Mesenchymal stem cell (in vitro differentiated cells and primary cell): ENCODE measurements around the gene LRP1.

Experiments
- DNase-seq: peaks from one replicate; pipeline ENCODE4 v3.0.0-alpha.2; 2013
- H2AFZ ChIP-seq: one replicate; pipeline ENCODE4 v1.6.1; 2013; ENCODE audit warnings: low read depth, mild to moderate bottlenecking, control low read depth, inconsistent platforms, low read length, moderate library complexity
- H2AK5ac ChIP-seq: 2 replicates; pipeline ENCODE4 v1.6.1; 2013; ENCODE audit warnings: low read length, moderate library complexity, mild to moderate bottlenecking, inconsistent platforms; ENCODE audit not compliant: severe bottlenecking
- H2BK120ac ChIP-seq: one replicate; pipeline ENCODE4 v1.6.1; 2013; ENCODE audit warnings: low read depth, mild to moderate bottlenecking, inconsistent platforms, low read length, moderate library complexity
- H2BK12ac ChIP-seq, 2 experiments: one replicate each; pipeline ENCODE4 v1.6.1; 2013; ENCODE audit warnings: inconsistent platforms in 2 of 2, low read length in 2 of 2, mild to moderate bottlenecking in 2 of 2, moderate library complexity in 2 of 2, control low read depth in 1 of 2
- H2BK15ac ChIP-seq: one replicate; pipeline ENCODE4 v1.6.1; 2013; ENCODE audit warnings: mild to moderate bottlenecking, low read depth, inconsistent platforms; ENCODE audit not compliant: poor library complexity, severe bottlenecking
- H2BK5ac ChIP-seq: 2 replicates; pipeline ENCODE4 v1.6.1; 2013; ENCODE audit warnings: low read depth, mild to moderate bottlenecking, low read length, control low read depth, inconsistent platforms; ENCODE audit not compliant: poor library complexity, severe bottlenecking
- H3K14ac ChIP-seq, 2 experiments: one replicate each; pipeline ENCODE4 v1.6.1; 2013; ENCODE audit warnings: inconsistent platforms in 2 of 2, low read length in 2 of 2, control low read depth in 1 of 2, mild to moderate bottlenecking in 1 of 2, moderate library complexity in 1 of 2
- H3K18ac ChIP-seq, 2 experiments: one replicate each; pipeline ENCODE4 v1.6.1; 2013; ENCODE audit warnings: inconsistent platforms in 2 of 2, low read length in 2 of 2, control low read depth in 1 of 2, low read depth in 1 of 2, mild to moderate bottlenecking in 1 of 2
- H3K23ac ChIP-seq, 2 experiments: one replicate each; pipeline ENCODE4 v1.6.1; 2013; ENCODE audit warnings: inconsistent platforms in 2 of 2, low read length in 2 of 2, mild to moderate bottlenecking in 2 of 2, moderate library complexity in 2 of 2, control low read depth in 1 of 2
- H3K27ac ChIP-seq: 2 replicates; pipeline ENCODE4 v1.5.1; 2013; ENCODE audit warnings: mild to moderate bottlenecking, moderate library complexity, low read length, control low read depth, inconsistent platforms; ENCODE audit not compliant: poor library complexity, severe bottlenecking
- H3K27me3 ChIP-seq, 2 experiments: 2 replicates each; pipeline versions ENCODE4 v1.6.1 to v1.7.0; 2013; ENCODE audit warnings: low read length in 2 of 2, mild to moderate bottlenecking in 2 of 2, moderate library complexity in 2 of 2, control low read depth in 1 of 2, inconsistent platforms in 1 of 2; ENCODE audit not compliant: control insufficient read depth in 1 of 2, insufficient read depth in 1 of 2
- H3K36me3 ChIP-seq, 2 experiments: 2 replicates each; pipeline versions ENCODE4 v1.6.1 to v1.7.0; 2013; ENCODE audit warnings: low read length in 2 of 2, control low read depth in 1 of 2, inconsistent platforms in 1 of 2, low read depth in 1 of 2, mild to moderate bottlenecking in 1 of 2; ENCODE audit not compliant: insufficient read depth in 2 of 2, control insufficient read depth in 1 of 2
- H3K4ac ChIP-seq, 2 experiments: one replicate each; pipeline ENCODE4 v1.6.1; 2013; ENCODE audit warnings: inconsistent platforms in 2 of 2, low read length in 2 of 2, mild to moderate bottlenecking in 2 of 2, moderate library complexity in 2 of 2, control low read depth in 1 of 2, low read depth in 1 of 2
- H3K4me1 ChIP-seq: 2 replicates; pipeline ENCODE4 v1.6.1; 2013; ENCODE audit warnings: low read depth, low read length, control low read depth; ENCODE audit not compliant: control insufficient read depth, insufficient read depth
- H3K4me2 ChIP-seq: 2 replicates; pipeline ENCODE4 v1.6.1; 2013; ENCODE audit warnings: low read length, mild to moderate bottlenecking, inconsistent platforms; ENCODE audit not compliant: poor library complexity, severe bottlenecking
- H3K4me3 ChIP-seq, 2 experiments: 2 replicates each; pipeline versions ENCODE4 v1.5.1 to v1.7.0; 2013; ENCODE audit warnings: low read length in 2 of 2, mild to moderate bottlenecking in 2 of 2, control low read depth in 1 of 2, low read depth in 1 of 2; ENCODE audit not compliant: insufficient read depth in 1 of 2
- H3K79me1 ChIP-seq: replicated peaks from 2 replicates; pipeline ENCODE4 v1.6.1; 2013; ENCODE audit warnings: mild to moderate bottlenecking, control low read depth, low read length, inconsistent platforms; ENCODE audit not compliant: poor library complexity, severe bottlenecking
- H3K9ac ChIP-seq: 2 replicates; pipeline ENCODE4 v1.7.0; 2013; ENCODE audit warnings: mild to moderate bottlenecking, low read length, moderate library complexity
- H3K9me3 ChIP-seq: 2 replicates; pipeline ENCODE4 v1.7.0; 2013; ENCODE audit warnings: mild to moderate bottlenecking, low read length; ENCODE audit not compliant: control insufficient read depth
- H4K8ac ChIP-seq: one replicate; pipeline ENCODE4 v1.6.1; 2013; ENCODE audit warnings: inconsistent platforms, mild to moderate bottlenecking, low read length, moderate library complexity
- H4K91ac ChIP-seq: one replicate; pipeline ENCODE4 v1.6.1; 2013; ENCODE audit warnings: mild to moderate bottlenecking, low read length, inconsistent platforms
- WGBS: methylation state at CpG from one replicate; pipeline ENCODE4 v1.1.7; 2013; ENCODE audit warnings: mixed read lengths; 5-methylcytosine and 5-hydroxymethylcytosine counted together

The LRP1 gene

DNA sequence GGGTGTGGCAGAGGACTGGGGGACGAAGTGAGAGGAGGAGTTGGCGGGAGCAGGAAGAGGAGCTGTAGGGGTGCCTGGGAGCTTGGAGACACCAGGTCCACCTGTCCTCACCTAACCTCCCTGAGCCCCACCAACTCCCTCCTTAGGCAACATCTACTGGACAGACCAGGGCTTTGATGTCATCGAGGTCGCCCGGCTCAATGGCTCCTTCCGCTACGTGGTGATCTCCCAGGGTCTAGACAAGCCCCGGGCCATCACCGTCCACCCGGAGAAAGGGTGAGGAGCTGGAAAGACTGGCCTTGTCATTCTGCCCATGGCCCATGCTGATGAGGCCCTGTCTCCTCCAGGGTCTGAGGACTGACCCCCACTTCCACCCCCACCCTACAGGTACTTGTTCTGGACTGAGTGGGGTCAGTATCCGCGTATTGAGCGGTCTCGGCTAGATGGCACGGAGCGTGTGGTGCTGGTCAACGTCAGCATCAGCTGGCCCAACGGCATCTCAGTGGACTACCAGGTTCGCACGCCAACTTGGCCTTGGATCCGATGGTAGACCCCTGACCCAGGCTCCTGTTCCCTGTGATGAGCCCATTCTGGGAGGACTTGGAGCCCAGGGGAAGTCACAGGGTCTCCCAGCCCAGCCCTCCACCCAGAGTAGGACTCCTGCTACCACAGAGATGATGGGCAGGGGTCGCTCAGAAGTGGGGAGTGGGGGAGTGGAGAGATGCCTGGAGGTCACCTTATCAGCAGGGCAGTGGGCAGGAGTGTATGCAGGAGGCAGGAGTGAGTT is 55.8 kb downstream of the LRP1 start:
- Histone ChIP-seq H3K4me3 (no peak overlapping the region), H2BK12ac (no peak overlapping the region), H2BK15ac (no peak overlapping the region), H2AK5ac (no peak overlapping the region), H3K27me3 (no peaks in the 10 kb centered on the region), H3K18ac (no peak overlapping the region), H3K27ac (no peak overlapping the region), H3K4me1 (no peaks in the 10 kb centered on the region), H3K4ac (no peak overlapping the region), H3K79me1 (peaks cover 11% of the 10 kb centered on the region), H2BK5ac (no peak overlapping the region), H3K9ac (no peak overlapping the region), H2BK120ac (no peak overlapping the region), H3K4me2 (no peak overlapping the region), H3K23ac (no peak overlapping the region), H2AFZ (no peak overlapping the region), H4K91ac (no peak overlapping the region), H3K36me3 (peaks cover 90 to 100% of the 10 kb centered on the region in 2 experiments), H4K8ac (no peak overlapping the region), H3K14ac (no peak overlapping the region), H3K9me3 (no peaks in the 10 kb centered on the region)
- DNase-seq = no peak
- WGBS = 94% methylated on average over 22 of the region's 22 CpGs

DNA sequence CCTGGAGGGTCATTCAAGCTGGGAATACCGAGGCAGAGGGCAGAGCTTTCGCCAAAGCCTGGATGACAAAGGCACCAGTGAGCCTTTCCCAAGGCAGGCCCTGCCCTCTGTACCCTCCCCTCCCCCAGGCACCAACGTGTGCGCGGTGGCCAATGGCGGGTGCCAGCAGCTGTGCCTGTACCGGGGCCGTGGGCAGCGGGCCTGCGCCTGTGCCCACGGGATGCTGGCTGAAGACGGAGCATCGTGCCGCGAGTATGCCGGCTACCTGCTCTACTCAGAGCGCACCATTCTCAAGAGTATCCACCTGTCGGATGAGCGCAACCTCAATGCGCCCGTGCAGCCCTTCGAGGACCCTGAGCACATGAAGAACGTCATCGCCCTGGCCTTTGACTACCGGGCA is 57.1 kb downstream of the LRP1 start:
- Histone ChIP-seq H3K14ac (no peak overlapping the region), H3K4ac (no peak overlapping the region), H2BK15ac (no peak overlapping the region), H3K36me3 (peaks cover 90 to 100% of the 10 kb centered on the region in 2 experiments), H4K91ac (no peak overlapping the region), H3K18ac (no peak overlapping the region), H3K4me2 (no peak overlapping the region), H4K8ac (no peak overlapping the region), H2BK5ac (no peak overlapping the region), H3K9ac (no peak overlapping the region), H3K4me3 (no peak overlapping the region), H3K79me1 (peaks cover 11% of the 10 kb centered on the region), H3K27me3 (no peaks in the 10 kb centered on the region), H2AK5ac (no peak overlapping the region), H3K4me1 (no peaks in the 10 kb centered on the region), H2BK120ac (no peak overlapping the region), H3K27ac (no peak overlapping the region), H3K23ac (no peak overlapping the region), H2AFZ (no peak overlapping the region), H2BK12ac (no peak overlapping the region), H3K9me3 (no peaks in the 10 kb centered on the region)
- no peak for DNase-seq
- 96% methylated on average over 25 of the region's 25 CpGs for WGBS

DNA sequence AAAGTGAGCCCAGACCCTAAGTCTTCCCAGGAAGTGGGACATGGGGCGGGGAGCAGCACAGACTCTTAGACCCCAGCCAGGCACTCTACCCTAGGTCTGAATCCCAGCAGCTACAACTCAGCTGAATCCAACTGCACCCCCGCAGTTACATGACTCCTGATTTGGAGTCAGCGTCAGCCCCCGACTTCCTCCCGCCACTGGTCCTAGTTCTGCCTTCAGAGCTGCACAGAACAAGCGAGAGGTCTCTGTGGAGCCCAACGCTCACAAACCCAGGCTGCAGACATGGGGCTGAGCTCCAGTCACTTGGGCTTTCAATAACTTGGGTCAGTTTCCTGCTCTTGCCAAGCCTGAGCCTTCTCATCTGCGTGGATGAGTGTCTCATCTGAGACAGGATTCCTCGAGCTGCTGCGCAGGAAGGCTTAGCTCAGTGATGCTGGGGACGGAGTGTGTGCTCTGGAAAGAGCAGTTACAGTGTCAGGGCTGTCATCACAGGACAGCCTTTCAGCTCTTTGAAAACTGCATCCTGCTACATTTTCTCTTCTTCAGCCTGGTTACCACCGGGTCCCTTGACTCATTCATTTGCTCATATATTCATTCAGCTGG is 57.7 kb downstream of the LRP1 start:
- Histone ChIP-seq H3K79me1 (peaks cover 11% of the 10 kb centered on the region), H3K9ac (no peak overlapping the region), H2AFZ (no peak overlapping the region), H4K91ac (no peak overlapping the region), H3K4me1 (no peaks in the 10 kb centered on the region), H2BK15ac (no peak overlapping the region), H2BK5ac (no peak overlapping the region), H3K23ac (no peak overlapping the region), H2BK120ac (no peak overlapping the region), H3K4me3 (no peak overlapping the region), H3K27ac (no peak overlapping the region), H3K27me3 (no peaks in the 10 kb centered on the region), H3K14ac (no peak overlapping the region), H2BK12ac (no peak overlapping the region), H4K8ac (no peak overlapping the region), H2AK5ac (no peak overlapping the region), H3K9me3 (no peaks in the 10 kb centered on the region), H3K4me2 (no peak overlapping the region), H3K36me3 (peaks cover 90 to 100% of the 10 kb centered on the region in 2 experiments), H3K18ac (no peak overlapping the region), H3K4ac (no peak overlapping the region)
- no peak for DNase-seq
- 95% methylated on average over 12 of the region's 12 CpGs for WGBS

DNA sequence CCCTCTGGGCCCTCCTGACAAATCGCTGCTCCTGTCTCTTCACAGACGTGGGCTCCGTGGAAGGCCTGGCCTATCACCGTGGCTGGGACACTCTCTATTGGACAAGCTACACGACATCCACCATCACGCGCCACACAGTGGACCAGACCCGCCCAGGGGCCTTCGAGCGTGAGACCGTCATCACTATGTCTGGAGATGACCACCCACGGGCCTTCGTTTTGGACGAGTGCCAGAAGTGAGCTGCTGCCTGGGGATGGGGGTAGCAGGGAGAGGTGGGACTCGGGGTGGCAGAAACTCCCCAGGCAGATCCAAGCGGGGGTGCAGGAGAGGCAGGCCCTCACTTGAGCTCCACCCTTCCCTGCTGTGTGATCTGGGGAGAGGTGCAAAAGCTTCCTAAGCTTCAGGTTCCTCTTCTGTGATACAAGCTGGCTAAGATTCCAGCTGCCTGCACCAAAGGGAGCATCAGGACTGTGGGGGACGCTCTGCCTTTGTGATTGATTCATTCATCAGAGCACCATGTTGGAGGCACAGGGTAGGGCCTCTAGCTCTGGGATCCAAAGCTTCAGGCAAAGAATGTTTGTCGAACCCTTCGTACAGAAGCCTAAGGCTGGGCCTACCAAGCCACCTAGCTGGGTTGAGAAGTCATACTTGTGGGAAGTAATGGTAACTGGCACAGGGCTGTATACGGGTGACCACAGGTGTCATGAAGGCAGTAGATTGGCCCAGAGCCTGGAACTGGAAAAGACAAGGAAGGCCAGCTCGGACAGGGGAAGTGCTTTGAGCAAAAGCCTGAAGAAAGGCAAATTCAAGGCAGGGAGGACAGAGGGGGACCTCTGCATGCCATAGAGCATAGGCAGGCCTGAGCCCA is 59.2 kb downstream of the LRP1 start:
- Histone ChIP-seq H3K23ac (no peak overlapping the region), H2BK15ac (no peak overlapping the region), H3K36me3 (peaks cover 94 to 100% of the 10 kb centered on the region in 2 experiments), H4K8ac (no peak overlapping the region), H3K9ac (no peak overlapping the region), H2AK5ac (no peak overlapping the region), H3K4me1 (no peaks in the 10 kb centered on the region), H3K4me3 (no peak overlapping the region), H2BK12ac (no peak overlapping the region), H3K14ac (no peak overlapping the region), H3K4me2 (no peak overlapping the region), H3K18ac (no peak overlapping the region), H2AFZ (no peak overlapping the region), H4K91ac (no peak overlapping the region), H3K4ac (no peak overlapping the region), H2BK5ac (no peak overlapping the region), H3K79me1 (peaks cover 11% of the 10 kb centered on the region), H3K27me3 (no peaks in the 10 kb centered on the region), H2BK120ac (no peak overlapping the region), H3K9me3 (no peaks in the 10 kb centered on the region), H3K27ac (no peak overlapping the region)
- WGBS = 91% methylated on average over 21 of the region's 21 CpGs
- DNase-seq = no peak
